ENCODE measurements around the gene FBXO42.

DNA sequence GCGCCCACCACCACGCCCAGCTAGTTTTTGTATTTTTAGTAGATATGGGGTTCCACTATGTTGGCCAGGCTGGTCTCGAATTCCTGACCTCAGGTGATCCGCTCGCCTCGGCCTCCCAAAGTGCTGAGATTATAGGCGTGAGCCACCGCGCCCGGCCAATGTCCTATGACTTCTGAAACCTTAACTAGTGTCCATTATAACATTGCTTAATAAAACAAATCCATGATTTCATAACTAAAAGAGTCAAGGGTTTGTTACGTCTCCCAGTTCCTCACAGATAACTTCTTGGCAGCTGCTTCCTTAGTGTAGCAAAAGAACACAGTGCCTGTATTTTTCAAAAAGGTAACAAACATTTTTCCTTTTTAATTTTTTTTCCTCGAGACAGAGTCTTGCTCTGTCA lies 53.6 kb downstream of the FBXO42 start:
- TF ChIP-seq, protein P1, sequence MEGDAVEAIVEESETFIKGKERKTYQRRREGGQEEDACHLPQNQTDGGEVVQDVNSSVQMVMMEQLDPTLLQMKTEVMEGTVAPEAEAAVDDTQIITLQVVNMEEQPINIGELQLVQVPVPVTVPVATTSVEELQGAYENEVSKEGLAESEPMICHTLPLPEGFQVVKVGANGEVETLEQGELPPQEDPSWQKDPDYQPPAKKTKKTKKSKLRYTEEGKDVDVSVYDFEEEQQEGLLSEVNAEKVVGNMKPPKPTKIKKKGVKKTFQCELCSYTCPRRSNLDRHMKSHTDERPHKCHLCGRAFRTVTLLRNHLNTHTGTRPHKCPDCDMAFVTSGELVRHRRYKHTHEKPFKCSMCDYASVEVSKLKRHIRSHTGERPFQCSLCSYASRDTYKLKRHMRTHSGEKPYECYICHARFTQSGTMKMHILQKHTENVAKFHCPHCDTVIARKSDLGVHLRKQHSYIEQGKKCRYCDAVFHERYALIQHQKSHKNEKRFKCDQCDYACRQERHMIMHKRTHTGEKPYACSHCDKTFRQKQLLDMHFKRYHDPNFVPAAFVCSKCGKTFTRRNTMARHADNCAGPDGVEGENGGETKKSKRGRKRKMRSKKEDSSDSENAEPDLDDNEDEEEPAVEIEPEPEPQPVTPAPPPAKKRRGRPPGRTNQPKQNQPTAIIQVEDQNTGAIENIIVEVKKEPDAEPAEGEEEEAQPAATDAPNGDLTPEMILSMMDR (IDR thresholded peaks at IDR 0.05) = no peak
- TF ChIP-seq POLR2A (IDR thresholded peaks at IDR 0.05) = no peak
